Natural killer cell (primary cell): ENCODE data around the gene TACC2. TPM values are rescaled to one million over a fixed set of nuclear protein-coding genes. Genes with fewer than 3 reads are reported as not detected.

Experiments used
- ATAC-seq, 3 donors: fragments of 150-1000 bp in 2 of 3; fragments of 200-7000 bp in 1 of 3; cut with Tn5 transposase; 1 replicate in 1 of 3; 2 replicates in 2 of 3; pipeline ENCODE4 v1.10.0; 2021; ENCODE audit warnings: mild to moderate bottlenecking in 2 of 3, moderate library complexity in 2 of 3
- DNase-seq, 2 donors: peaks; one replicate each; pipeline versions ENCODE4 v3.0.0 to v3.0.0-alpha.2; 2013 to 2021; ENCODE audit warnings: mixed read lengths in 1 of 2
- H3K27ac ChIP-seq: one replicate; pipeline ENCODE4 v1.5.1; 2013; ENCODE audit warnings: mild to moderate bottlenecking, low read length
- H3K27me3 ChIP-seq: one replicate; pipeline ENCODE4 v1.6.1; 2013; ENCODE audit warnings: low read length; ENCODE audit not compliant: control insufficient read depth, insufficient read depth
- H3K36me3 ChIP-seq: one replicate; pipeline ENCODE4 v1.6.1; 2013; ENCODE audit warnings: low read length; ENCODE audit not compliant: control insufficient read depth, insufficient read depth
- H3K4me1 ChIP-seq: one replicate; pipeline ENCODE4 v1.6.1; 2013; ENCODE audit warnings: low read length; ENCODE audit not compliant: control insufficient read depth, insufficient read depth
- H3K4me3 ChIP-seq: one replicate; pipeline ENCODE4 v1.5.1; 2013; ENCODE audit warnings: low read length
- H3K9me3 ChIP-seq: one replicate; pipeline ENCODE4 v1.6.1; 2013; ENCODE audit warnings: low read length; ENCODE audit not compliant: control insufficient read depth, insufficient read depth
- H3K27ac Mint-ChIP-seq, 2 donors: one replicate each; pipeline ENCODE4 v1.8.0; 2022; ENCODE audit warnings: mild to moderate bottlenecking in 2 of 2, mixed read lengths in 2 of 2, moderate library complexity in 1 of 2
- H3K27me3 Mint-ChIP-seq, 2 donors: one replicate each; pipeline ENCODE4 v1.8.0; 2022; ENCODE audit warnings: low read depth in 2 of 2, mixed read lengths in 2 of 2
- H3K36me3 Mint-ChIP-seq: one replicate; pipeline ENCODE4 v1.8.0; 2022; ENCODE audit warnings: mixed read lengths
- H3K4me1 Mint-ChIP-seq, 2 donors: one replicate each; pipeline ENCODE4 v1.8.0; 2022; ENCODE audit warnings: mixed read lengths in 2 of 2
- H3K4me3 Mint-ChIP-seq: one replicate; pipeline ENCODE4 v1.8.0; 2022; ENCODE audit warnings: mild to moderate bottlenecking, moderate library complexity, mixed read lengths
- H3K9me3 Mint-ChIP-seq, 2 donors: one replicate each; pipeline ENCODE4 v1.8.0; 2022; ENCODE audit warnings: mixed read lengths in 2 of 2
- CTCF ChIP-seq: fragments of 200-600 bp; IDR thresholded peaks from one replicate; pipeline ENCODE4 v1.8.0; 2022; ENCODE audit warnings: antibody characterized with exemption
- WGBS: methylation state at CpG from one replicate; pipeline ENCODE4 v1.1.7; 2013; ENCODE audit warnings: missing lambda C conversion rate; ENCODE audit not compliant: insufficient coverage; 5-methylcytosine and 5-hydroxymethylcytosine counted together
- intact Hi-C: fragments of 100-400 bp; cut with micrococcal nuclease; formaldehyde crosslinking; loops from one replicate; pipeline ENCODE4 v1.14.2; 2022
- total RNA-seq, 4 donors: library from RNA; stranded (reverse); fragments of 120-200 nt in 1 of 4; gene quantifications; one replicate each; pipeline versions ENCODE4 v1.2.3 to v1.2.4, GENCODE V29; 2013 to 2022

TACC2 gene
- total RNA-seq, 3 donors from 2014 or later (not counting 1 experiment from before 2014, with no cell fraction given), result not detected

GRCh38 chr10:122220736-122221135, 231.8 kb downstream of the TACC2 start:
- peaks cover 3 to 12% of the 10 kb centered on the region in 2 donors for H3K27me3 Mint-ChIP-seq
- no peak for ATAC-seq
- Histone ChIP-seq H3K9me3 (no peaks in the 10 kb centered on the region), H3K36me3 (no peaks in the 10 kb centered on the region), H3K27me3 (no peaks in the 10 kb centered on the region), H3K27ac (no peak overlapping the region), H3K4me1 (no peaks in the 10 kb centered on the region), H3K4me3 (no peak overlapping the region)
- no peak for TF ChIP-seq CTCF
- intact Hi-C loops, result no loop called here
- 77% methylated on average over 2 of the region's 2 CpGs for WGBS
- H3K9me3 Mint-ChIP-seq, result no peaks in the 10 kb centered on the region
- H3K27ac Mint-ChIP-seq, result no peak overlapping the region
- H3K4me3 Mint-ChIP-seq, result no peak overlapping the region
- H3K36me3 Mint-ChIP-seq, result no peaks in the 10 kb centered on the region
- no peak for DNase-seq
- H3K4me1 Mint-ChIP-seq, result no peaks in the 10 kb centered on the region

- H3K9me3 ChIP-seq, result no peaks in the 10 kb centered on the region
- TF ChIP-seq CTCF, result no peak
- no peak overlapping the region for H3K27ac ChIP-seq
- no peaks in the 10 kb centered on the region for H3K36me3 Mint-ChIP-seq
- 77% methylated on average over 5 of the region's 5 CpGs for WGBS
- H3K4me1 Mint-ChIP-seq, result no peaks in the 10 kb centered on the region
- peaks cover under 1 to 8% of the 10 kb centered on the region in 2 donors for H3K27me3 Mint-ChIP-seq
- DNase-seq, result no peak
- no peak overlapping the region for H3K27ac Mint-ChIP-seq
- no peaks in the 10 kb centered on the region for H3K27me3 ChIP-seq
- no peak for ATAC-seq
- intact Hi-C loops, result no loop called here
- no peak overlapping the region for H3K4me3 Mint-ChIP-seq
- no peaks in the 10 kb centered on the region for H3K9me3 Mint-ChIP-seq
- H3K36me3 ChIP-seq, result no peaks in the 10 kb centered on the region
- H3K4me1 ChIP-seq, result no peaks in the 10 kb centered on the region
- no peak overlapping the region for H3K4me3 ChIP-seq
Measured at GRCh38 chr10:122221958-122222357, 233.0 kb downstream of the TACC2 start.

GRCh38 chr10:122222638-122223037, 233.7 kb downstream of the TACC2 start:
- intact Hi-C loops, result no loop called here
- Histone ChIP-seq H3K4me3 (no peak overlapping the region), H3K9me3 (no peaks in the 10 kb centered on the region), H3K27ac (no peak overlapping the region), H3K36me3 (no peaks in the 10 kb centered on the region), H3K4me1 (no peaks in the 10 kb centered on the region), H3K27me3 (no peaks in the 10 kb centered on the region)
- ATAC-seq, result no peak
- DNase-seq, result no peak
- Mint-ChIP-seq H3K27me3 (peaks cover 0 to 7% of the 10 kb centered on the region in 2 donors), H3K36me3 (no peaks in the 10 kb centered on the region), H3K4me1 (no peaks in the 10 kb centered on the region), H3K27ac (no peak overlapping the region), H3K9me3 (no peaks in the 10 kb centered on the region), H3K4me3 (no peak overlapping the region)
- WGBS, result 90% methylated on average over 6 of the region's 7 CpGs
- TF ChIP-seq CTCF, result no peak

GRCh38 chr10:122224159-122224558, 235.2 kb downstream of the TACC2 start:
- 90% methylated on average over 9 of the region's 9 CpGs for WGBS
- H3K27ac ChIP-seq, result no peak overlapping the region
- DNase-seq (no peak), ATAC-seq (no peak)
- H3K27me3 ChIP-seq, result no peaks in the 10 kb centered on the region
- no peaks in the 10 kb centered on the region for H3K36me3 Mint-ChIP-seq
- H3K4me1 ChIP-seq, result no peaks in the 10 kb centered on the region
- intact Hi-C loops, result no loop called here
- no peak overlapping the region for H3K4me3 Mint-ChIP-seq
- no peaks in the 10 kb centered on the region for H3K4me1 Mint-ChIP-seq
- TF ChIP-seq CTCF, result no peak
- H3K9me3 ChIP-seq, result no peaks in the 10 kb centered on the region
- no peak overlapping the region for H3K27ac Mint-ChIP-seq
- no peaks in the 10 kb centered on the region for H3K9me3 Mint-ChIP-seq
- H3K4me3 ChIP-seq, result no peak overlapping the region
- peaks cover 0 to 7% of the 10 kb centered on the region in 2 donors for H3K27me3 Mint-ChIP-seq
- no peaks in the 10 kb centered on the region for H3K36me3 ChIP-seq
